Measurements from ENCODE around the gene LDB2.

DNA sequence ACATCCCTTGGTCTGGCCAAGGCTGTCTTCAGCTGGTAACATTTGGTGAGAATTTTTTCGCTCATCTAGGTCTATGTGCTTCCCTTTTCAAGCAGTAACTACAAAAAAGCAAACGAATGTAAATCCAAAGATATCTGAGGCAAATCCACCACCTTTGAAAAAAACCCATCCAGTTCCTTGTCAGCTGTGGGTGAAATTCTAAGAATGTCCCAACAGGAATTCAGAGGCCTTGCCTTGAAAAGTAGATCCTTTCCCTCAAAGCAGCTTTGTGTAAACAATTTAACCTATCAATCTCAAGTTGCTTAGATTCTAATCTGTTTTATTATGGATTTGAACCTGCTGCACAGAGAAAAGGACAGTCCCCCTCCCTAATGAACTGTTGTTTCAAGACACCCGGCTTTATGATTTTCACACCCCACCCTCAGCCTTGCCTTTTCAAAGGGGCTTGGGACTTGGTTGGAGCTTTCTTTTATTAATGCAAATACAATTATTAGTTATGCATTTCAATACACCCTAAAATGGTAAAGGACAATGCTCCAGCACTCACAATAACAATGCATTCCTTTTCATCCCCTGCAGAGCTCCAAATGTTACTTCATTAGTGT is 166.6 kb downstream of the LDB2 start:
- TF ChIP-seq, protein P1, sequence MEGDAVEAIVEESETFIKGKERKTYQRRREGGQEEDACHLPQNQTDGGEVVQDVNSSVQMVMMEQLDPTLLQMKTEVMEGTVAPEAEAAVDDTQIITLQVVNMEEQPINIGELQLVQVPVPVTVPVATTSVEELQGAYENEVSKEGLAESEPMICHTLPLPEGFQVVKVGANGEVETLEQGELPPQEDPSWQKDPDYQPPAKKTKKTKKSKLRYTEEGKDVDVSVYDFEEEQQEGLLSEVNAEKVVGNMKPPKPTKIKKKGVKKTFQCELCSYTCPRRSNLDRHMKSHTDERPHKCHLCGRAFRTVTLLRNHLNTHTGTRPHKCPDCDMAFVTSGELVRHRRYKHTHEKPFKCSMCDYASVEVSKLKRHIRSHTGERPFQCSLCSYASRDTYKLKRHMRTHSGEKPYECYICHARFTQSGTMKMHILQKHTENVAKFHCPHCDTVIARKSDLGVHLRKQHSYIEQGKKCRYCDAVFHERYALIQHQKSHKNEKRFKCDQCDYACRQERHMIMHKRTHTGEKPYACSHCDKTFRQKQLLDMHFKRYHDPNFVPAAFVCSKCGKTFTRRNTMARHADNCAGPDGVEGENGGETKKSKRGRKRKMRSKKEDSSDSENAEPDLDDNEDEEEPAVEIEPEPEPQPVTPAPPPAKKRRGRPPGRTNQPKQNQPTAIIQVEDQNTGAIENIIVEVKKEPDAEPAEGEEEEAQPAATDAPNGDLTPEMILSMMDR (conservative IDR thresholded peaks at IDR 0.05 in 1 of 2, IDR thresholded peaks at IDR 0.05 in 1 of 2; ENCODE audit: low read depth in 1 of 2, low read length in 2 of 2), result no peak
- TF ChIP-seq EZH2 (IDR thresholded peaks at IDR 0.05; ENCODE audit: low read length, missing control alignments), result no peak
